ENCODE data around the gene RCAN3.

DNA sequence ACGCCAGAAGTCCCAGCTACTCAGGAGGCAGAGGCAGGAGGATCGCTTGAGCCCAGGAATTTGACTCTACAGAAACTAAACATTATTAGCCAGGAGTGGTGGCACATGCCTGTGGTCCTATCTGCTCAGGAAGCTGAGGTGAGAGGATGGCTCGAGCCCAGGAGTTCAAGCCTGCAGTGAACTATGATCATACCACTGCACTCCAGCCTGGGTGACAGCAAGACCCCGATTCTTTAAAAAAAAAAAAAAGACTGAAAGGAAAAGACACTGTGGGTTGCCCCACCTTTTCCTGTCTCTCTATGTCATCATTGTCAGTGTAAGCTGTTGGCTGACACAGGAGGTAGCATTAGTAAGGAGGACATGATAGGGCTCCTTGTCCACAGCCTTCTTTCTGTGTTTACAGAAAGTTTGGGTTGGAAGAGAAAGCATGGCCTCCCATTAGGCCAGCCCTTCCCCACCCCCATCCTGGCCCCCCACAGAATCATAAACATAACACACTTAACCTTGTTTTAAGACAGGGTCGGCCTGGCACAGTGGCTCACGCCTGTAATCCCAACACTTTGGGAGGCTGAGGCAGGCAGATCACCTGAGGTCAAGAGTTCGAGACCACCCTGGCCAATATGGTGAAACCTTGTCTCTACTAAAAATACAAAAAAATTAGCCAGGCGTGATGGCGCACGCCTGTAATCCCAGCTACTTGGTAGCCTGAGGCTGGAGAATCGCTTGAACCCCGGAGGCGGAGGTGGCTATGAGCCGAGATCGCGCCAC lies 20.6 kb upstream of the RCAN3 start:
- no peak for TF ChIP-seq POLR2AphosphoS5 (IDR thresholded peaks at IDR 0.05; ENCODE audit: borderline replicate concordance, low read depth, low read length)
- TF ChIP-seq EZH2 (IDR thresholded peaks at IDR 0.05): no peak
- no peak for TF ChIP-seq FOXP2 (optimal IDR thresholded peaks at IDR 0.05; ENCODE audit: control extremely low read depth, extremely low read length, insufficient read depth)

Measured in SK-N-MC (cell line).